GM18858 (cell line): ENCODE results near the gene RBM17.
"Not testable (repeated sequence)": the region's sequence is repeated elsewhere in the genome, so short reads cannot be mapped to it uniquely, and the experiment has no call there.

Source experiments
- ATAC-seq: cut with Tn5 transposase; IDR thresholded peaks from one replicate; pipeline ENCODE4 v1.9.1; 2021; ENCODE audit not compliant: unreplicated experiment

Gene RBM17

GRCh38 chr10:6134099-6134823, 45.4 kb downstream of the RBM17 start:
- no peak for ATAC-seq

- no peak for ATAC-seq
Measured at GRCh38 chr10:6135039-6135438, 46.2 kb downstream of the RBM17 start.

- no peak for ATAC-seq
Measured at GRCh38 chr10:6135589-6136168, 46.8 kb downstream of the RBM17 start.

GRCh38 chr10:6136215-6137201, 47.7 kb downstream of the RBM17 start:
- peak; percentile 50 for ATAC-seq

- ATAC-seq, result no peak
Measured at GRCh38 chr10:6138456-6138855, 49.6 kb downstream of the RBM17 start.

GRCh38 chr10:6139470-6139869, 50.6 kb downstream of the RBM17 start:
- no peak for ATAC-seq

GRCh38 chr10:6140141-6140841, 51.5 kb downstream of the RBM17 start:
- ATAC-seq, result no peak

- ATAC-seq, result peak; percentile 1
Measured at GRCh38 chr10:6140965-6141295, 52.1 kb downstream of the RBM17 start.

GRCh38 chr10:6141296-6142151, 52.7 kb downstream of the RBM17 start:
- ATAC-seq, result peak; percentile 60

GRCh38 chr10:6142186-6142585, 53.4 kb downstream of the RBM17 start:
- ATAC-seq, result not testable (repeated sequence)

GRCh38 chr10:6142644-6143043, 53.8 kb downstream of the RBM17 start:
- no peak for ATAC-seq

GRCh38 chr10:6143181-6143580, 54.3 kb downstream of the RBM17 start:
- no peak for ATAC-seq

- ATAC-seq, result peak; percentile 64
Measured at GRCh38 chr10:6144406-6145165, 55.8 kb downstream of the RBM17 start.

- no peak for ATAC-seq
Measured at GRCh38 chr10:6145166-6145987, 56.5 kb downstream of the RBM17 start.

- ATAC-seq, result no peak
Measured at GRCh38 chr10:6146013-6146785, 57.4 kb downstream of the RBM17 start.

- ATAC-seq, result no peak
Measured at GRCh38 chr10:6146921-6147320, 58.1 kb downstream of the RBM17 start.

GRCh38 chr10:6148251-6148701, 59.4 kb downstream of the RBM17 start:
- no peak for ATAC-seq

GRCh38 chr10:6148908-6149307, 60.1 kb downstream of the RBM17 start:
- no peak for ATAC-seq
